Brain pericyte (primary cell): ENCODE measurements around the gene ANKRD52.
"Not testable (repeated sequence)": the region's sequence is repeated elsewhere in the genome, so short reads cannot be mapped to it uniquely, and the experiment has no call there.

Experiments used
- DNase-seq: peaks from one replicate; pipeline ENCODE4 v3.0.0-alpha.2; 2012; ENCODE audit warnings: low read depth, low spot score

ANKRD52 gene

GRCh38 chr12:56212361-56212760 lies 45.8 kb downstream of the ANKRD52 start:
- DNase-seq: no peak

- DNase-seq: no peak
These were observed 50.2 kb downstream of the ANKRD52 start for GRCh38 chr12:56208006-56208405.

GRCh38 chr12:56206452-56207166 lies 51.6 kb downstream of the ANKRD52 start:
- DNase-seq: no peak

GRCh38 chr12:56205445-56205844 lies 52.7 kb downstream of the ANKRD52 start:
- DNase-seq: no peak

- DNase-seq: no peak
These were observed 53.9 kb downstream of the ANKRD52 start for GRCh38 chr12:56204275-56204674.

GRCh38 chr12:56202838-56203237 lies 55.3 kb downstream of the ANKRD52 start:
- DNase-seq: no peak

GRCh38 chr12:56202366-56202765 lies 55.8 kb downstream of the ANKRD52 start:
- DNase-seq: no peak

- no peak for DNase-seq
These were observed 59.3 kb downstream of the ANKRD52 start for GRCh38 chr12:56198836-56199235.

GRCh38 chr12:56197921-56198635 lies 60.1 kb downstream of the ANKRD52 start:
- DNase-seq: no peak

- not testable (repeated sequence) for DNase-seq
These were observed 61.2 kb downstream of the ANKRD52 start for GRCh38 chr12:56196818-56197550.

GRCh38 chr12:56193025-56193578 lies 65.1 kb downstream of the ANKRD52 start:
- peak; percentile 29 for DNase-seq

GRCh38 chr12:56192582-56192981 lies 65.6 kb downstream of the ANKRD52 start:
- DNase-seq: no peak

- DNase-seq: no peak
These were observed 67.5 kb downstream of the ANKRD52 start for GRCh38 chr12:56190695-56191155.

GRCh38 chr12:56189918-56190694 lies 68.1 kb downstream of the ANKRD52 start:
- peak; percentile 63 for DNase-seq

- peak; percentile 50 for DNase-seq
These were observed 68.9 kb downstream of the ANKRD52 start, which contains the start of gene SMARCC2 for GRCh38 chr12:56189099-56189917. SMARCC2 (minus strand) TSS chr12:56189483; CDS start chr12:56189461, 22 bp downstream.

GRCh38 chr12:56188778-56189098 lies 69.4 kb downstream of the ANKRD52 start:
- no peak for DNase-seq

- no peak for DNase-seq
These were observed 69.9 kb downstream of the ANKRD52 start for GRCh38 chr12:56188131-56188777.
